NT2/D1 (cell line): ENCODE data around the gene FAM184B.

Experiments used
- DNase-seq: peaks from one replicate; pipeline ENCODE4 v3.0.0-alpha.2; 2011; ENCODE audit warnings: low read depth, low spot score
- H3K27me3 ChIP-seq: 2 replicates; pipeline ENCODE4 v1.6.0; 2011; ENCODE audit warnings: mild to moderate bottlenecking; ENCODE audit not compliant: insufficient read length, insufficient read depth
- H3K36me3 ChIP-seq: 2 replicates; pipeline ENCODE4 v1.6.1; 2011; ENCODE audit warnings: mild to moderate bottlenecking, low read length, mixed read lengths; ENCODE audit not compliant: insufficient read depth, insufficient read length
- H3K4me1 ChIP-seq: 2 replicates; pipeline ENCODE4 v1.5.1; 2011; ENCODE audit not compliant: insufficient read depth, insufficient read length
- H3K4me3 ChIP-seq: 2 replicates; pipeline ENCODE4 v1.5.1; 2011; ENCODE audit warnings: low read depth; ENCODE audit not compliant: insufficient read length
- H3K9ac ChIP-seq: 2 replicates; pipeline ENCODE4 v1.6.0; 2011; ENCODE audit warnings: low read depth; ENCODE audit not compliant: insufficient read length
- H3K9me3 ChIP-seq: 2 replicates; pipeline ENCODE4 v1.5.1; 2011; ENCODE audit warnings: mild to moderate bottlenecking, low read length; ENCODE audit not compliant: insufficient read depth
- SUZ12 ChIP-seq: IDR thresholded peaks from 2 replicates; pipeline ENCODE4 v1.6.1; 2011; ENCODE audit not compliant: insufficient read length, insufficient read depth; ENCODE audit errors: extremely low read depth
- YY1 ChIP-seq: IDR thresholded peaks from 2 replicates; pipeline ENCODE4 v1.6.1; 2011; ENCODE audit not compliant: insufficient read length, insufficient read depth
- ZNF274 ChIP-seq: IDR thresholded peaks from 2 replicates; pipeline ENCODE4 v1.6.1; 2011; ENCODE audit warnings: mild to moderate bottlenecking, low read depth, low read length

The FAM184B gene

DNA sequence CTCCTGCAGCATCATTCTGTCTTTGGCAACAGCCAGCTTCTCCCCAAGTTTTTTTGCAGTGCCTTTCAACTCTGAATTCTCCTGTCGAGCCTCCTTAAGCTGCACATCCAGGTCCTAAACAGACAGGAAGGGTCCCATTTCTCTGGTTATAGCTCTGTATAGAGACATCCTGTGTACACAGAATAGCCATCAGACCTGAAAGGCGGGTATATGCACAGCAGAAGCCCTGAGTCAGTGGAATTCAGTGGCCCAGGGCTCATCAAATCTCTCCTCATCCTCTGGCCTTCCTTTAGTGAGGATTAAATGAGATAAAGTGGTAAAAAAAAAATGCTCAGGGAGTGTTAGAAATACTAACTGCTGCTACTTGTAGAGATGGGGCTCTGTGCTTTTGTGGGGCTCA is 73.8 kb downstream of the FAM184B start:
- Histone ChIP-seq H3K27me3 (no peaks in the 10 kb centered on the region), H3K4me3 (no peak overlapping the region), H3K4me1 (no peaks in the 10 kb centered on the region), H3K9me3 (no peaks in the 10 kb centered on the region), H3K9ac (no peak overlapping the region), H3K36me3 (no peaks in the 10 kb centered on the region)
- DNase-seq, result no peak
- TF ChIP-seq YY1 (no peak), SUZ12 (no peak), ZNF274 (no peak)

- Histone ChIP-seq H3K4me3 (no peak overlapping the region), H3K9ac (no peak overlapping the region)
Observed at GRCh38 chr4:17705107-17705506, 76.3 kb downstream of the FAM184B start.

DNA sequence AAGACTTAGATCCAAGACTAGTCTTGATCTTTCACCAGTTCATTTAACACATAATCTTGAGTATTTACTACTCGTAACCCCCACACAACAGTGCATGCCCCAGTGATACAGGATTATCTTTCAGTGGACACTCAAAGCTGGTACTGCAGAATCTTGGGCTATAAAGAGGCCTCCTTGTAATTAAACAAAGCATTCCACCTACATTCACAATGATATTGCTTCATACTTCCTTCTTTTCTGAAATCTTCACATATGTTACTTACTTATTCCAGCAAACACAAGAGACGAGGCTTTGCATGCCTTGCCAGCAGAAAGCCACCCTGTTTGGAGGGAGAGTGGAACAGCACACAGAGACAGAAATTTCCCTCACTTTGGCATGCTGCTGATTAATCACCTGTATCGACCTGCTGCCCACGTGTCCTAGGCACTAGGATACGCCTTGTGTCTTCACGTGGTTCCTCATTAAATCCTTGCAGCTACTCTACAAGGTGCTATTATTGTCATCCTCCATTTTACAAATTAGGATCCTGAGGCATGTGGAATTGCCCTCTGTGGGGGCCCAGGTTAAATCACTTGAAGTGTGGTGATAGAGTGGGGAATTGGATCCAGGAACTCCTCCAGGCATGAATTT is 77.3 kb downstream of the FAM184B start:
- Histone ChIP-seq H3K36me3 (no peaks in the 10 kb centered on the region), H3K4me3 (no peak overlapping the region), H3K9ac (no peak overlapping the region), H3K27me3 (no peaks in the 10 kb centered on the region), H3K9me3 (peaks cover 12% of the 10 kb centered on the region; the same call in 1 of the 2 replicates), H3K4me1 (no peaks in the 10 kb centered on the region)
- no peak for DNase-seq
- TF ChIP-seq SUZ12 (no peak), ZNF274 (no peak), YY1 (no peak)

More at GRCh38 chr4:17705107-17705506, 76.3 kb downstream of the FAM184B start:
- Histone ChIP-seq H3K36me3 (no peaks in the 10 kb centered on the region), H3K27me3 (no peaks in the 10 kb centered on the region), H3K4me1 (no peaks in the 10 kb centered on the region), H3K9me3 (0 out of 2 replicates have a peak, but pooled peaks cover 2% of the 10 kb centered on the region)
- DNase-seq, result no peak
- TF ChIP-seq ZNF274 (no peak), SUZ12 (no peak), YY1 (no peak)

DNA sequence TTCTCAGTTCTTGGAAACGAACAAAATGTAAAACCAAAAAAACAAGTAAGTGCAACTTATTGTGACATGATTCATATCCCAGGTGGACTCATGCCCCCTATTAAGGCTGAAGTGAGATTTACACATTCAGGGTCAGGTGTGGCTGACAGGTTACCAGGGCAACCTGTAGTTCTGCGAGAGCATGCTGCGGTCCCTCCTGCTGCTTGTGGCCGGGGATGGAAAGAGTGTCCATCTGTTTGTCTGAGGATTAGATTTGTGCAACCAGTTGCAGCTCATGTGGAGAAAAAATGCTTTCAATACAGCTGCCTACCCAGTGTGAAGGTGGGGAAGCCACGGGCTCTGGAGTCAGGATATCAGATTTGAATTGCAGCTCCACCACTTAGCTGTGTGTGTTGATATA is 78.8 kb downstream of the FAM184B start:
- no peak for TF ChIP-seq SUZ12
- TF ChIP-seq ZNF274, result no peak
- no peak for TF ChIP-seq YY1
- H3K4me1 ChIP-seq, result no peaks in the 10 kb centered on the region
- H3K27me3 ChIP-seq, result no peaks in the 10 kb centered on the region
- H3K9ac ChIP-seq, result no peak overlapping the region
- no peaks in the 10 kb centered on the region for H3K36me3 ChIP-seq
- peaks cover 20% of the 10 kb centered on the region; the same call in 1 of the 2 replicates for H3K9me3 ChIP-seq
- H3K4me3 ChIP-seq, result no peak overlapping the region
- no peak for DNase-seq

GRCh38 chr4:17701882-17702281 is 79.5 kb downstream of the FAM184B start:
- Histone ChIP-seq H3K4me3 (no peak overlapping the region), H3K9ac (no peak overlapping the region), H3K9me3 (peaks cover 20% of the 10 kb centered on the region; the same call in 1 of the 2 replicates), H3K36me3 (no peaks in the 10 kb centered on the region), H3K27me3 (no peaks in the 10 kb centered on the region), H3K4me1 (no peaks in the 10 kb centered on the region)
- no peak for TF ChIP-seq ZNF274
- no peak for TF ChIP-seq SUZ12
- DNase-seq, result no peak

DNA sequence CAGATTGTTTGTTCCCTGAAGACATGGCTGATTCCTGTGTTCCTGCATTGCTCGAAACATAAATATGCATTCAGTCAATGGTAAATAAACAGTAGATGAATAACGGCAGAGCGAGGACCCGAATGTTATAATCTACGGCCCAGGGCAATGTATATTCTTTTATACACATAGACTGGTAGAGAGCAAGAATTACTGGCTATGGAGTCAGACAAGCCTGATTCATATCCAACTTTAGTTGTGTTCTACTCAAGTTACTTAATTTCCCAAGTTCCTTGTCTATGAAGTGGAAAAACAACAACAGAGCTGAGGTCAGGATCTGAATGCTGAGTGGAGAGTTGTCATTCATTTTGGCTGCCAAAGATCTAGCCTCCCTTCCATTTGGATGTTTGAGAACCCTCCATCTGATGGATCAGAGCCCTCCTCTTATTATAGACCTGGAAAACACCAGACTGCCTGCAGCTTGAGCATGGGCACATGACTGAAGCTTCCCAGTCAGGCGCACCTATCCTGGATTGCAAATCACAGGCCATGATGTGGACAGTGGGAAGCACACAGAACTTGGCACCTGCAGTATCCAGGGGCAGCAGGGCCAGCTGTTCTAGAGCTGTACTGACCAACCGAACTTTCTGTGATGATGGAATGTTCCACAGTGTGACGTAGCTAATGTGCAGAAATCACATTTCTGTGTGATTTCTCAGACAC is 80.1 kb downstream of the FAM184B start:
- Histone ChIP-seq H3K4me3 (no peak overlapping the region), H3K27me3 (no peaks in the 10 kb centered on the region), H3K4me1 (no peaks in the 10 kb centered on the region), H3K9me3 (peaks cover 20% of the 10 kb centered on the region; the same call in 1 of the 2 replicates), H3K9ac (no peak overlapping the region), H3K36me3 (no peaks in the 10 kb centered on the region)
- no peak for TF ChIP-seq SUZ12
- no peak for TF ChIP-seq YY1
- no peak for TF ChIP-seq ZNF274
- no peak for DNase-seq

DNA sequence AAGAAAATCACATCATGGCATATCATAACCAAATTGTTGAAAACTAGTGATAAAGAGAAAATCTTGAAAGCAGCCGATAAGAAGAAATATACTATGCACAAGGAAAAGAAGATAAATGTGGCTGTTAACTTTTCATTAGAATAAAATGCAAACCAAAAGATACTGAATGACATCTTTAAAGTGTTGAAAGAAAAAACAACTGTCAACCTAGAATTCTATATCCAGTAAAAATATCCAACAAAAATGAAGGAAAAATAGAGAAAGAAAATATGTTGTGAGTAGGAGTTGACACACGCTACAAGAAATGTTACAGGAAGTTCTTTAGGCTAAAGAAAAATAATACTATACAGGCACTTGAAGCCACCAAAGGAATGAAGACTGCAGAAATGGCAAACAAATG is 82.0 kb downstream of the FAM184B start:
- H3K27me3 ChIP-seq, result no peaks in the 10 kb centered on the region
- no peaks in the 10 kb centered on the region for H3K36me3 ChIP-seq
- no peaks in the 10 kb centered on the region for H3K4me1 ChIP-seq
- H3K4me3 ChIP-seq, result no peak overlapping the region
- no peak for DNase-seq
- peaks cover 20% of the 10 kb centered on the region; the same call in 1 of the 2 replicates for H3K9me3 ChIP-seq
- no peak for TF ChIP-seq YY1
- no peak for TF ChIP-seq ZNF274
- no peak for TF ChIP-seq SUZ12
- H3K9ac ChIP-seq, result no peak overlapping the region

DNA sequence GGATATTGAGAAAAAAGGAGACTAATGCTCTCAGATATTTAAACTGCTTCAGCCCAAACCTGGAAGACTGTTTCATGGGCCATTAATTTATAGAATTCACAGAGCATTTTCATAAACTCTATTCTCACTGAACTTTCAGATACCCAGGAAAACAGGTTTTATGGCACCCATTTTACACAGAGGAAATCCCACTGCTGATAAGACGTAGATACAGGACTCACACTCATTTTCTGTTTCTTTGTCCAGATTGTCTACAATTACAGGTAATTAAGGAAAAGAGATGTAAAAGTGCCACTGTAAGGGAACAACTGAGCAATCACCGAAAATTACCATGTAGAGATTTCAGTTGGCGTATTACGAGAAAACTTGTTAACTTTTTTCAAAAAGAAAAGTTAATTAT is 83.3 kb downstream of the FAM184B start:
- Histone ChIP-seq H3K4me3 (no peak overlapping the region), H3K4me1 (no peaks in the 10 kb centered on the region), H3K27me3 (no peaks in the 10 kb centered on the region), H3K9me3 (peaks cover 20% of the 10 kb centered on the region; the same call in 1 of the 2 replicates), H3K36me3 (no peaks in the 10 kb centered on the region), H3K9ac (no peak overlapping the region)
- DNase-seq, result no peak
- no peak for TF ChIP-seq ZNF274
- no peak for TF ChIP-seq YY1
